HCT116 (cell line): Measurements from ENCODE around the gene LYRM4. TPM values are rescaled to one million over a fixed set of nuclear protein-coding genes. Genes with fewer than 3 reads are reported as not detected.
A peak's percentile ranks its signal among the peaks of the same experiment; 100 is the strongest.

Experiments
- ATAC-seq: fragments of 200-7000 bp; cut with Tn5 transposase; 2 replicates; pipeline ENCODE4 v1.9.1; 2020; ENCODE audit warnings: mild to moderate bottlenecking, moderate library complexity
- BruUV-seq: library from RNA; stranded (reverse); fragments of 400-500 nt; replicated peaks from 2 replicates; lab custom pipeline; 2021; lab: Mats Ljungman, UMichigan
- CTCF ChIA-PET: fragments of 300-600 bp; sonication (Branson Sonifier 250); formaldehyde crosslinking; loops from one replicate; lab custom pipeline; 2021; ENCODE audit warnings: antibody characterized with exemption; lab: Charles Lee
- POLR2A ChIA-PET: fragments of 300-600, 350-600 bp; sonication (Branson Sonifier 250); formaldehyde crosslinking; loops from one replicate; lab custom pipeline; 2021; ENCODE audit warnings: antibody characterized with exemption; lab: Charles Lee
- RAD21 ChIA-PET, 2 experiments: fragments of 300-600 bp; sonication (Branson Sonifier 250); formaldehyde crosslinking; loops; one replicate each; lab custom pipeline; 2023; ENCODE audit warnings: low total read pairs in 2 of 2; ENCODE audit not compliant: uncharacterized antibody in 2 of 2, unreplicated experiment in 2 of 2, low non-redundant PET in 1 of 2; lab: Charles Lee
- DNase-seq: peaks from one replicate; pipeline ENCODE4 v3.0.0-alpha.2; 2010; ENCODE audit warnings: low read depth, low spot score
- H2AFZ ChIP-seq: fragments of 200-600 bp; shearing (Covaris generic), sonication (generic); 2 replicates; pipeline ENCODE4 v1.6.1; 2017; ENCODE audit warnings: low read depth, mixed run types, mixed read lengths, antibody characterized with exemption, low read length; ENCODE audit not compliant: poor library complexity, severe bottlenecking
- H3K27ac ChIP-seq: 2 replicates; pipeline ENCODE4 v1.5.1; 2012; ENCODE audit warnings: low read depth, low read length
- H3K27me3 ChIP-seq: fragments of 200-600 bp; sonication (generic); 2 replicates; pipeline ENCODE4 v1.6.1; 2016; ENCODE audit warnings: mixed run types, low read length, mixed read lengths; ENCODE audit not compliant: insufficient read depth
- H3K36me3 ChIP-seq, 2 experiments: fragments of 200-500 bp in 1 of 2; fragments of 200-600 bp in 1 of 2; sonication (Bioruptor generic) in 1 of 2; sonication (generic) in 1 of 2; 2 replicates each; pipeline versions ENCODE4 v1.5.1 to v1.6.1; 2014 to 2016; ENCODE audit warnings: low read length in 2 of 2, inconsistent platforms in 1 of 2, mixed read lengths in 1 of 2, mixed run types in 1 of 2; ENCODE audit not compliant: insufficient read depth in 2 of 2, control insufficient read depth in 1 of 2
- H3K4me1 ChIP-seq, 2 experiments: fragments of 200-600 bp in 1 of 2; sonication (generic) in 1 of 2; 2 replicates each; pipeline versions ENCODE4 v1.5.1 to v1.6.1; 2012 to 2017; ENCODE audit warnings: low read length in 2 of 2, inconsistent platforms in 1 of 2, mild to moderate bottlenecking in 1 of 2, mixed read lengths in 1 of 2, mixed run types in 1 of 2, moderate library complexity in 1 of 2; ENCODE audit not compliant: insufficient read depth in 2 of 2, control insufficient read depth in 1 of 2
- H3K4me2 ChIP-seq: fragments of 200-600 bp; sonication (generic); 2 replicates; pipeline ENCODE4 v1.6.1; 2017; ENCODE audit warnings: mixed run types, low read length, mixed read lengths
- H3K4me3 ChIP-seq, 2 experiments: fragments of 200-600 bp in 1 of 2; sonication (generic) in 1 of 2; replicated peaks in 1 of 2; 2 replicates each; pipeline ENCODE4 v1.5.1; 2011 to 2016; ENCODE audit warnings: low read length in 2 of 2, control low read depth in 1 of 2, low read depth in 1 of 2, mild to moderate bottlenecking in 1 of 2, mixed read lengths in 1 of 2, mixed run types in 1 of 2
- H3K79me2 ChIP-seq: fragments of 200-600 bp; sonication (generic); 2 replicates; pipeline ENCODE4 v1.6.1; 2017; ENCODE audit warnings: mild to moderate bottlenecking, mixed run types, low read length, moderate library complexity, mixed read lengths; ENCODE audit not compliant: insufficient read depth
- H3K9ac ChIP-seq: fragments of 200-600 bp; sonication (generic); 2 replicates; pipeline ENCODE4 v1.6.1; 2016; ENCODE audit warnings: low read length, mixed read lengths
- H3K9me2 ChIP-seq: fragments of 200-600 bp; sonication (generic), shearing (Covaris generic); 2 replicates; pipeline ENCODE4 v1.6.1; 2017; ENCODE audit warnings: mixed run types, mild to moderate bottlenecking, moderate library complexity; ENCODE audit not compliant: insufficient read depth
- H3K9me3 ChIP-seq, 2 experiments: fragments of 200-500 bp in 1 of 2; fragments of 200-600 bp in 1 of 2; sonication (Bioruptor generic) in 1 of 2; sonication (generic) in 1 of 2; 2 replicates each; pipeline ENCODE4 v1.6.1; 2014 to 2017; ENCODE audit warnings: low read length in 2 of 2, mixed read lengths in 2 of 2, inconsistent platforms in 1 of 2, low read depth in 1 of 2, mild to moderate bottlenecking in 1 of 2, mixed run types in 1 of 2, moderate library complexity in 1 of 2; ENCODE audit not compliant: control insufficient read depth in 1 of 2, insufficient read depth in 1 of 2
- H4K20me1 ChIP-seq: fragments of 200-600 bp; sonication (generic), shearing (Covaris generic); 2 replicates; pipeline ENCODE4 v1.6.1; 2017; ENCODE audit warnings: mixed run types, mild to moderate bottlenecking, moderate library complexity; ENCODE audit not compliant: insufficient read depth
- ELF1 ChIP-seq: IDR thresholded peaks from 2 replicates; pipeline ENCODE4 v1.6.1; 2012; ENCODE audit warnings: low read depth, borderline replicate concordance
- EZH2phosphoT487 ChIP-seq: fragments of 200-600 bp; IDR thresholded peaks from 2 replicates; pipeline ENCODE4 v1.6.1; 2018; ENCODE audit warnings: antibody characterized with exemption, borderline replicate concordance
- RAD21 ChIP-seq: IDR thresholded peaks from 2 replicates; pipeline ENCODE4 v1.6.1; 2012; ENCODE audit warnings: low read depth, mild to moderate bottlenecking
- SP1 ChIP-seq: IDR thresholded peaks from 2 replicates; pipeline ENCODE4 v1.6.1; 2012; ENCODE audit warnings: low read depth
- ZBTB33 ChIP-seq: IDR thresholded peaks from 2 replicates; pipeline ENCODE4 v1.6.1; 2011; ENCODE audit warnings: mild to moderate bottlenecking, low read length, moderate library complexity; ENCODE audit not compliant: insufficient replicate concordance; ENCODE audit errors: extremely low read depth
- intact Hi-C: fragments of 100-400 bp; cut with micrococcal nuclease; formaldehyde crosslinking; loops from 2 replicates; pipeline ENCODE4 v1.10.0; 2022
- total RNA-seq: library from RNA; stranded (reverse); gene quantifications from one replicate; pipeline ENCODE4 v1.2.1, GENCODE V29; 2021; ENCODE audit not compliant: unreplicated experiment

LYRM4 gene
- total RNA-seq, 1 experiment from 2014 or later = 30.1 TPM

GRCh38 chr6:5084781-5085647 is 175.7 kb downstream of the LYRM4 start, which contains the start of gene PPP1R3G:
TSS of gene PPP1R3G (plus strand) at chr6:5085341. CDS start at chr6:5085486, 145 bp downstream.
- H3K27me3 ChIP-seq = no peaks in the 10 kb centered on the region
- H3K4me3 ChIP-seq = peak within 1 kb of the TSS; percentile 7 to 32; a peak in 2 of 4 replicates
- H3K9ac ChIP-seq = peak within 1 kb of the TSS; percentile 39
- H2AFZ ChIP-seq = no peak within 1 kb of the TSS
- H3K36me3 ChIP-seq = no peaks in the 10 kb centered on the region
- H3K4me2 ChIP-seq = peak within 1 kb of the TSS; percentile 65
- intact Hi-C loops = no loop called here
- ATAC-seq (peak; percentile 19; the same call in 1 of the 2 replicates), DNase-seq (no peak)
- H3K4me1 ChIP-seq = peaks cover 2 to 29% of the 10 kb centered on the region in 2 experiments; a peak in 2 of 4 replicates
- peak within 1 kb of the TSS; percentile 21; the same call in 1 of the 2 replicates for H3K27ac ChIP-seq
- H3K9me2 ChIP-seq = no peaks in the 10 kb centered on the region
- POLR2A ChIA-PET = no interaction called here
- BruUV-seq = no TSS peak
- no peaks in the 10 kb centered on the region for H4K20me1 ChIP-seq
- CTCF ChIA-PET = no interaction called here
- H3K79me2 ChIP-seq = no peaks in the 10 kb centered on the region
- no peaks in the 10 kb centered on the region for H3K9me3 ChIP-seq
- TF ChIP-seq SP1 = no peak
- TF ChIP-seq ELF1 = no peak
- no peak for TF ChIP-seq EZH2phosphoT487
- TF ChIP-seq RAD21 = no peak
- TF ChIP-seq ZBTB33 = no peak
- RAD21 ChIA-PET = no interaction called here
